GM21526 (cell line): ENCODE data around the gene CD177.
"Not testable (repeated sequence)": the region's sequence is repeated elsewhere in the genome, so short reads cannot be mapped to it uniquely, and the experiment has no call there.

ENCODE experiments used
- ATAC-seq: cut with Tn5 transposase; IDR thresholded peaks from one replicate; pipeline ENCODE4 v1.9.1; 2021; ENCODE audit warnings: moderate library complexity; ENCODE audit not compliant: unreplicated experiment, low FRiP score

CD177 gene

GRCh38 chr19:43332058-43332922 is 21.2 kb upstream of the CD177 start:
- ATAC-seq = no peak

- ATAC-seq = not testable (repeated sequence)
Measured at GRCh38 chr19:43336508-43336907, 17.0 kb upstream of the CD177 start.

DNA sequence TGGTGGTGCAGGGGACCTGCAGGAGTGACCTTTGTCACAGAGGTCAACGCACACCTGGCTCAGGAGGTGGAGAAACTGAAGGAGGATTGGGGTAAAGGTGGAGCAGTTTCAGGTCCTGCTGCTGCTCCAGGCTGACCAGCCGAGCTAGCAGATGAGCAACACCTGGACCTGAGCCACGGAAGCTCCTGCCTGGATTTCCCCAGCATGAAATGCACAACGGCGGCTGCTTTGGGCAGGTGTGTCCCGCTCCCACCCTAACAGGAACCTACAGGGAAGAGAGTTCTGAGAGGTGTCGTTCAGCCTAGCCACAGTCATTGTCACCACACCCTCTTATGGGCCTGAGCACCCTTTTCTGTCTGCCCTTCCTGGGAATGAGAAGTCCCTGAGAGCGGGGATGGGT is 15.7 kb upstream of the CD177 start:
- no peak for ATAC-seq

- ATAC-seq = no peak
Measured at GRCh38 chr19:43338530-43338929, 15.0 kb upstream of the CD177 start.

GRCh38 chr19:43339243-43339930 is 14.1 kb upstream of the CD177 start:
- not testable (repeated sequence) for ATAC-seq

- not testable (repeated sequence) for ATAC-seq
Measured at GRCh38 chr19:43340101-43340500, 13.4 kb upstream of the CD177 start.

- not testable (repeated sequence) for ATAC-seq
Measured at GRCh38 chr19:43341098-43341497, 12.4 kb upstream of the CD177 start.

GRCh38 chr19:43342104-43342503 is 11.4 kb upstream of the CD177 start:
- not testable (repeated sequence) for ATAC-seq

- ATAC-seq = not testable (repeated sequence)
Measured at GRCh38 chr19:43344347-43344925, 9.1 kb upstream of the CD177 start.

GRCh38 chr19:43349813-43350212 is 3.7 kb upstream of the CD177 start:
- ATAC-seq = not testable (repeated sequence)

GRCh38 chr19:43351998-43352746 is 1.3 kb upstream of the CD177 start:
- ATAC-seq = no peak

GRCh38 chr19:43354305-43354627 is 780 bp downstream of the CD177 start:
- ATAC-seq = no peak

DNA sequence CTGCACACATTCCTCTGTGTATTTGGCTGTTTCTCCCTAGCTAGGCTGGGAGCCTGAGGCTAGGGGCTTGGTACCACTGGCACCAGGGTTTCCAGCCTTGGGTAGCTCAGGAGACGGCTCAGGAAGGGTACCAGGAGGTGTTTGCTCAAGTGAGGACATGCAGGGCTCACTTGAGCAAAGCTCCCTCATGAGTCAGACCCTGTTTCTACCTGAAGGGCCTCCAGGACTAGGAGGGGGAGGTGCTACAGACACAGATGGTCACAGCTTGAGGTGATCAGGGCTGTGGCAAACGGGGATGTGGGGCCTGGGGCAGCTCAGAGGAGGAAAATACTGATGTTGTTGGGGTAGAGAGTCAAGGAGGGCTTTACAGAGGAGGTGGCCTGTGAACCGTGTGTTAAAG is 3.3 kb downstream of the CD177 start:
- not testable (repeated sequence) for ATAC-seq

GRCh38 chr19:43362179-43362578 is 8.7 kb downstream of the CD177 start:
- no peak for ATAC-seq

GRCh38 chr19:43362745-43363144 is 9.3 kb downstream of the CD177 start:
- no peak for ATAC-seq

DNA sequence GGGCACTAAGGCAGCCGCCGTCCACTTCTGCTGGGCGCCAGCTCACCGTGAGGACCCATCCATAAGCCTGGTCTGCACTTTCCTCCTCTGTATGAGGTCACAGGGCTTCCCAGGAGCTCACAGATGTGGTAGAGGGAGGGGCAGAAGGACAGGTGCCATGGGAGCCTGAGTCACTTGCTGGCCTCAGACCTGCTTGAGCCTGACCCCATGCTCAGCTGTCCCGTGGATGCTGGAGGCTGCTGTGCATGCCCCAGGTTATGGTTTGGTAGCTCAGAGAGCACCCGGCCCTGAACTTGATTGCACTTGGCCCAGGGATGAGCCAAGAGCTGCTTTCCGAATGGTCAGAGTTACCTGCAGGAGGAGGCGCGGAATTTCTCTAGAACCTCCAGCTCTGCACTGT is 12.2 kb downstream of the CD177 start:
- ATAC-seq = not testable (repeated sequence)

- ATAC-seq = no peak
Measured at GRCh38 chr19:43367822-43368221, 14.3 kb downstream of the CD177 start.

- ATAC-seq = not testable (repeated sequence)
Measured at GRCh38 chr19:43368897-43369296, 15.4 kb downstream of the CD177 start.

GRCh38 chr19:43371909-43372308 is 18.4 kb downstream of the CD177 start:
- ATAC-seq = no peak

- no peak for ATAC-seq
Measured at GRCh38 chr19:43372462-43372861, 19.0 kb downstream of the CD177 start.

GRCh38 chr19:43377624-43378023 is 24.1 kb downstream of the CD177 start:
- ATAC-seq = not testable (repeated sequence)
